ENCODE data around the gene SLC25A38. TPM values are rescaled to one million over a fixed set of nuclear protein-coding genes. Genes with fewer than 3 reads are reported as not detected.
A peak's percentile ranks its signal among the peaks of the same experiment; 100 is the strongest.

SLC25A38 gene
- total and polyA plus RNA-seq, 9 of the 15 experiments (the other 6 are each of a cell fraction or from before 2014, with no cell fraction given), result 13.5 to 51.1 (median 30.6) TPM

- TF ChIP-seq YBX1 (IDR thresholded peaks at IDR 0.05), result no peak
- TF ChIP-seq ATF6 (CRISPR knock-in tag; IDR thresholded peaks at IDR 0.05), result no peak
Observed at GRCh38 chr3:39376959-39377634, 6.1 kb upstream of the SLC25A38 start (continued).

GRCh38 chr3:39378088-39378487, 5.1 kb upstream of the SLC25A38 start:
- Histone ChIP-seq H2AFZ (ENCODE audit: low read depth, low read length) (no peak overlapping the region), H3K27me3 (ENCODE audit: control insufficient read depth in 2 of 2, insufficient read depth in 2 of 2, low read length in 2 of 2) (peaks cover 33 to 38% of the 10 kb centered on the region in 2 experiments)
- POLR2A ChIA-PET, result interaction anchor here (0.5 to 1.6 kb wide), 7 partner anchors 9 to 870 kb away, joined by 3 to 6 read pairs (median 3); partner anchors contain the start of gene RPSA
- no peak for TF ChIP-seq SMARCC2 (IDR thresholded peaks at IDR 0.05; ENCODE audit: low read depth)
- TF ChIP-seq E2F4 (CRISPR knock-in tag; IDR thresholded peaks at IDR 0.05; ENCODE audit: low read depth), result no peak
- TF ChIP-seq ZNF282 (CRISPR knock-in tag; IDR thresholded peaks at IDR 0.05), result no peak
- no peak for TF ChIP-seq ZNF76 (CRISPR knock-in tag; IDR thresholded peaks at IDR 0.05; ENCODE audit: borderline replicate concordance)
- no peak for TF ChIP-seq TEAD2 (tag; IDR thresholded peaks at IDR 0.05)
- no peak for TF ChIP-seq CREB1 (IDR thresholded peaks at IDR 0.05)
- no peak for TF ChIP-seq CREB1 (CRISPR knock-in tag; IDR thresholded peaks at IDR 0.05)
- TF ChIP-seq ETS2 (tag; IDR thresholded peaks at IDR 0.05; ENCODE audit: borderline replicate concordance, poor library complexity, severe bottlenecking), result no peak
- no peak for TF ChIP-seq PURB (CRISPR knock-in tag; IDR thresholded peaks at IDR 0.05; ENCODE audit: low read depth)
- no peak for TF ChIP-seq TSC22D4 (tag; IDR thresholded peaks at IDR 0.05)
- TF ChIP-seq ZNF592 (IDR thresholded peaks at IDR 0.05), result no peak

More at GRCh38 chr3:39378088-39378487, 5.1 kb upstream of the SLC25A38 start:
- in situ Hi-C loops (cut with MboI), result no loop called here
- Histone ChIP-seq H3K4me3 (no peak overlapping the region), H3K27ac (ENCODE audit: extremely low read depth, low read depth, low read length) (no peak overlapping the region), H3K9ac (ENCODE audit: insufficient read depth in 1 of 2, low read depth in 2 of 2, low read length in 2 of 2) (no peak overlapping the region), H3K36me3 (ENCODE audit: control insufficient read depth, insufficient read depth, low read length) (no peaks in the 10 kb centered on the region), H3K4me2 (ENCODE audit: insufficient read depth, low read length) (no peak overlapping the region), H3K9me3 (replicated peaks; ENCODE audit: control insufficient read depth, insufficient read depth, low read depth, low read length) (no peaks in the 10 kb centered on the region), H3K79me2 (ENCODE audit: control insufficient read depth, insufficient read depth, low read length) (no peaks in the 10 kb centered on the region), H4K20me1 (replicated peaks; ENCODE audit: control insufficient read depth, insufficient read depth, low read length) (no peaks in the 10 kb centered on the region), H3K4me1 (replicated peaks in 1 of 2; ENCODE audit: control insufficient read depth in 2 of 2, insufficient read depth in 2 of 2, low read length in 2 of 2) (peaks cover 0 to 4% of the 10 kb centered on the region in 2 experiments; a peak in 3 of 5 replicates), H3K9me1 (ENCODE audit: control insufficient read depth, insufficient read depth, low read length) (no peaks in the 10 kb centered on the region)
- peak; percentile 59 to 80 (median 66) for DNase-seq (ENCODE audit: extremely low read depth in 1 of 4, low spot score in 3 of 4)
- ATAC-seq, result peak; percentile 88
- intact Hi-C loops (cut with micrococcal nuclease), result loop anchor here (1.0 to 5.0 kb wide), 3 partner anchors 86 to 251 kb away; no protein-coding TSS in a partner anchor
- BruUV-seq (replicated peaks), result no TSS peak
- FAIRE-seq, result peak; percentile 84
- 2% methylated on average over 4 of the region's 4 CpGs for WGBS (ENCODE audit: insufficient coverage, low coverage, missing lambda C conversion rate)
- CTCF ChIA-PET (ENCODE audit: low intra/inter-chr PET ratio), result interaction anchor here (0.6 to 2.0 kb wide), 2 partner anchors 188 to 252 kb away, joined by 3 to 10 read pairs; no protein-coding TSS in a partner anchor

Data from K562 (cell line).